ENCODE results near the gene MTERF1. TPM values are rescaled to one million over a fixed set of nuclear protein-coding genes. Genes with fewer than 3 reads are reported as not detected.

MTERF1 gene
- polyA plus RNA-seq, 1 donor (not counting 4 experiments of a cell fraction or from before 2014, with no cell fraction given): 18.9 TPM

DNA sequence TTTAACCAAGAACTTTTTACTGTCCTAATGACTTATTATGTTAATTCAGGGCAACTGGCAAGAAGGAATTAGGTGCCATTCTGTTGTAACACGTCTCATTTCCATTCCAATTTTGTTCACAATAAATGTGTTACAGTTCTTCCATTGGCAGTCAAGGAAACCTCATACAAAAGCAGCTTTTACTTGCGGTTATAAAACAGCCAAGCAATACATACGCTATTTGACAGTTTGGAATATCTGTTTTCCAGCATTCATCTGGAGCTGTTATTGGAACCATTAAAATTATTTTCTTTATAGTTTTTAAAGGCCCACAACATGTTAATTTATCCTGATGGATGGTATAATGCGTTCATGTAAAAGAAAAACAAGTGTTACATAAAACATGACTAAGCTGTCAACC is 33.3 kb downstream of the MTERF1 start:
- Histone ChIP-seq H3K9ac (ENCODE audit: control insufficient read depth, extremely low read depth, insufficient read depth, low read length) (no peak overlapping the region), H3K9me1 (ENCODE audit: control insufficient read depth, extremely low read depth, insufficient read depth, low read length) (no peaks in the 10 kb centered on the region), H3K4me1 (ENCODE audit: control insufficient read depth, extremely low read depth, insufficient read depth, low read length) (peaks cover 35% of the 10 kb centered on the region), H3K27me3 (ENCODE audit: control insufficient read depth, extremely low read depth, insufficient read depth, low read length) (no peaks in the 10 kb centered on the region), H3K79me2 (ENCODE audit: control insufficient read depth, insufficient read depth, low read length) (no peaks in the 10 kb centered on the region), H2AFZ (ENCODE audit: control insufficient read depth, low read length) (no peak overlapping the region), H4K20me1 (ENCODE audit: control insufficient read depth, extremely low read depth, insufficient read depth, low read length) (no peaks in the 10 kb centered on the region), H3K9me3 (ENCODE audit: control insufficient read depth, low read depth, low read length) (no peaks in the 10 kb centered on the region), H3K36me3 (ENCODE audit: control insufficient read depth in 2 of 2, extremely low read depth in 1 of 2, insufficient read depth in 2 of 2, low read length in 2 of 2) (no peaks in the 10 kb centered on the region), H3K27ac (ENCODE audit: control insufficient read depth, insufficient read depth, low read length) (no peak overlapping the region), H3K4me2 (ENCODE audit: control insufficient read depth, extremely low read depth, insufficient read depth, low read depth, low read length) (no peak overlapping the region), H3K4me3 (ENCODE audit: control insufficient read depth in 2 of 3, extremely low read depth in 1 of 3, insufficient read depth in 2 of 3, low read depth in 1 of 3, low read length in 3 of 3) (no peak overlapping the region)
- no peak for DNase-seq (ENCODE audit: low read depth, low spot score)
- TF ChIP-seq CTCF (optimal IDR thresholded peaks at IDR 0.05 in 1 of 3, IDR thresholded peaks at IDR 0.05 in 1 of 3, conservative IDR thresholded peaks at IDR 0.05 in 1 of 3; ENCODE audit: extremely low read depth in 1 of 3, insufficient read depth in 2 of 3, low read length in 3 of 3) (no peak), EZH2 (IDR thresholded peaks at IDR 0.05; ENCODE audit: low read length) (no peak)
- dilution Hi-C loops (cut with MboI; ENCODE audit: extremely low pct_ligation_motif_present, low sequenced_read_pairs): no loop called here
- no peak for FAIRE-seq

DNA sequence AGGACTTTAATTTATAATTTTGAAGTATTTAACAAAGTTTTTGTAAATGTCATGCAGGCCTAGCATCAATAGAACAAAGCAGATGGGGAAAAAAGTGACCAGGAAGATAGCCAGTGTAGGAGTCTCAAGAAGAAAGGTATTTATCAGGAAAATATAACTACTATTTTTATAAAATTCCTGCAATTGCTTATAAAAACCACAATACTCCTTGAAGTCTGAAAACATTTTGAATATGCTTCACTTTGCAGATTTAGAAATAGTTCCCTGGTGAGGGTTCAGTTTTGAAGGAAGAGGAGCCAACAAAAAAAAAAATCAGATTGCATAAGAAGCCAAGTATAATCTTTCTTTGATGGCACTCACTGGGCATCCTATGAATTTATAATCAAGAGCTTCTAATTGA is 34.1 kb downstream of the MTERF1 start:
- Histone ChIP-seq H3K4me3 (ENCODE audit: control insufficient read depth in 2 of 3, extremely low read depth in 1 of 3, insufficient read depth in 2 of 3, low read depth in 1 of 3, low read length in 3 of 3) (no peak overlapping the region), H3K27me3 (ENCODE audit: control insufficient read depth, extremely low read depth, insufficient read depth, low read length) (no peaks in the 10 kb centered on the region), H3K9ac (ENCODE audit: control insufficient read depth, extremely low read depth, insufficient read depth, low read length) (no peak overlapping the region), H3K4me1 (ENCODE audit: control insufficient read depth, extremely low read depth, insufficient read depth, low read length) (peaks cover 28% of the 10 kb centered on the region), H3K79me2 (ENCODE audit: control insufficient read depth, insufficient read depth, low read length) (no peaks in the 10 kb centered on the region), H3K36me3 (ENCODE audit: control insufficient read depth in 2 of 2, extremely low read depth in 1 of 2, insufficient read depth in 2 of 2, low read length in 2 of 2) (no peaks in the 10 kb centered on the region), H3K4me2 (ENCODE audit: control insufficient read depth, extremely low read depth, insufficient read depth, low read depth, low read length) (no peak overlapping the region), H2AFZ (ENCODE audit: control insufficient read depth, low read length) (no peak overlapping the region), H3K9me1 (ENCODE audit: control insufficient read depth, extremely low read depth, insufficient read depth, low read length) (no peaks in the 10 kb centered on the region), H3K9me3 (ENCODE audit: control insufficient read depth, low read depth, low read length) (no peaks in the 10 kb centered on the region), H4K20me1 (ENCODE audit: control insufficient read depth, extremely low read depth, insufficient read depth, low read length) (no peaks in the 10 kb centered on the region), H3K27ac (ENCODE audit: control insufficient read depth, insufficient read depth, low read length) (no peak overlapping the region)
- no peak for TF ChIP-seq EZH2 (IDR thresholded peaks at IDR 0.05; ENCODE audit: low read length)
- no peak for TF ChIP-seq CTCF (optimal IDR thresholded peaks at IDR 0.05 in 1 of 3, IDR thresholded peaks at IDR 0.05 in 1 of 3, conservative IDR thresholded peaks at IDR 0.05 in 1 of 3; ENCODE audit: extremely low read depth in 1 of 3, insufficient read depth in 2 of 3, low read length in 3 of 3)
- dilution Hi-C loops (cut with MboI; ENCODE audit: extremely low pct_ligation_motif_present, low sequenced_read_pairs): no loop called here
- no peak for DNase-seq (ENCODE audit: low read depth, low spot score)
- no peak for FAIRE-seq
